GM23338 (cell line): ENCODE results near the gene ASTL.

Experiments
- CREB1 ChIP-seq: fragments of 250-450 bp; sonication (Bioruptor Pico); IDR thresholded peaks from 2 replicates; pipeline ENCODE4 v1.5.0; 2020; ENCODE audit warnings: low read depth, mild to moderate bottlenecking, moderate library complexity
- EZH2 ChIP-seq: fragments of 200-600 bp; sonication (generic); IDR thresholded peaks from one replicate; pipeline ENCODE4 v1.8.0; 2017; ENCODE audit warnings: antibody characterized with exemption, mild to moderate bottlenecking, low read depth; ENCODE audit not compliant: unreplicated experiment
- EZH2phosphoT487 ChIP-seq: fragments of 200-600 bp; sonication (generic); IDR thresholded peaks from one replicate; pipeline ENCODE4 v1.8.1; 2018; ENCODE audit warnings: antibody characterized with exemption; ENCODE audit not compliant: unreplicated experiment
- JUNB ChIP-seq: IDR thresholded peaks from one replicate; pipeline ENCODE4 v1.6.1; 2016; ENCODE audit warnings: antibody characterized with exemption; ENCODE audit not compliant: unreplicated experiment
- NANOG ChIP-seq: IDR thresholded peaks from 2 replicates; pipeline ENCODE4 v1.6.1; 2016; ENCODE audit warnings: antibody characterized with exemption, borderline replicate concordance
- POLR2AphosphoS5 ChIP-seq: IDR thresholded peaks from 2 replicates; pipeline ENCODE4 v1.6.1; 2016; ENCODE audit warnings: antibody characterized with exemption, low read depth
- STAT1 ChIP-seq: IDR thresholded peaks from one replicate; pipeline ENCODE4 v1.6.1; 2016; ENCODE audit warnings: antibody characterized with exemption; ENCODE audit not compliant: unreplicated experiment
- ZNF114 ChIP-seq: fragments of 250-450 bp; sonication (Bioruptor Pico); IDR thresholded peaks from 2 replicates; pipeline ENCODE4 v1.5.0; 2020; ENCODE audit warnings: mild to moderate bottlenecking, moderate library complexity
- TF ChIP-seq, protein P1 (sequence below), 2 experiments: fragments of 200-600 bp in 1 of 2; sonication (generic) in 1 of 2; conservative IDR thresholded peaks; 2 replicates each; pipeline versions ENCODE4 v1.5.1 to v1.6.1; 2016 to 2017; ENCODE audit warnings: antibody characterized with exemption in 2 of 2, low read depth in 2 of 2, mild to moderate bottlenecking in 2 of 2, moderate library complexity in 1 of 2
- TF ChIP-seq, protein P2 (sequence below): fragments of 250-450 bp; sonication (Bioruptor Pico); IDR thresholded peaks from 2 replicates; pipeline ENCODE4 v1.5.0; 2020; ENCODE audit warnings: mild to moderate bottlenecking, moderate library complexity
- TF ChIP-seq, protein P3 (sequence below): IDR thresholded peaks from 2 replicates; pipeline ENCODE4 v1.6.1; 2016; ENCODE audit warnings: antibody characterized with exemption

- TF ChIP-seq, protein P1, sequence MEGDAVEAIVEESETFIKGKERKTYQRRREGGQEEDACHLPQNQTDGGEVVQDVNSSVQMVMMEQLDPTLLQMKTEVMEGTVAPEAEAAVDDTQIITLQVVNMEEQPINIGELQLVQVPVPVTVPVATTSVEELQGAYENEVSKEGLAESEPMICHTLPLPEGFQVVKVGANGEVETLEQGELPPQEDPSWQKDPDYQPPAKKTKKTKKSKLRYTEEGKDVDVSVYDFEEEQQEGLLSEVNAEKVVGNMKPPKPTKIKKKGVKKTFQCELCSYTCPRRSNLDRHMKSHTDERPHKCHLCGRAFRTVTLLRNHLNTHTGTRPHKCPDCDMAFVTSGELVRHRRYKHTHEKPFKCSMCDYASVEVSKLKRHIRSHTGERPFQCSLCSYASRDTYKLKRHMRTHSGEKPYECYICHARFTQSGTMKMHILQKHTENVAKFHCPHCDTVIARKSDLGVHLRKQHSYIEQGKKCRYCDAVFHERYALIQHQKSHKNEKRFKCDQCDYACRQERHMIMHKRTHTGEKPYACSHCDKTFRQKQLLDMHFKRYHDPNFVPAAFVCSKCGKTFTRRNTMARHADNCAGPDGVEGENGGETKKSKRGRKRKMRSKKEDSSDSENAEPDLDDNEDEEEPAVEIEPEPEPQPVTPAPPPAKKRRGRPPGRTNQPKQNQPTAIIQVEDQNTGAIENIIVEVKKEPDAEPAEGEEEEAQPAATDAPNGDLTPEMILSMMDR (conservative IDR thresholded peaks at IDR 0.05; ENCODE audit: low read depth in 2 of 2), result no peak
- TF ChIP-seq EZH2phosphoT487 (no peak), POLR2AphosphoS5 (no peak), EZH2 (no peak), CREB1 (no peak), STAT1 (no peak), JUNB (no peak), NANOG (no peak), ZNF114 (CRISPR knock-in tag) (no peak)
- TF ChIP-seq, protein P2, sequence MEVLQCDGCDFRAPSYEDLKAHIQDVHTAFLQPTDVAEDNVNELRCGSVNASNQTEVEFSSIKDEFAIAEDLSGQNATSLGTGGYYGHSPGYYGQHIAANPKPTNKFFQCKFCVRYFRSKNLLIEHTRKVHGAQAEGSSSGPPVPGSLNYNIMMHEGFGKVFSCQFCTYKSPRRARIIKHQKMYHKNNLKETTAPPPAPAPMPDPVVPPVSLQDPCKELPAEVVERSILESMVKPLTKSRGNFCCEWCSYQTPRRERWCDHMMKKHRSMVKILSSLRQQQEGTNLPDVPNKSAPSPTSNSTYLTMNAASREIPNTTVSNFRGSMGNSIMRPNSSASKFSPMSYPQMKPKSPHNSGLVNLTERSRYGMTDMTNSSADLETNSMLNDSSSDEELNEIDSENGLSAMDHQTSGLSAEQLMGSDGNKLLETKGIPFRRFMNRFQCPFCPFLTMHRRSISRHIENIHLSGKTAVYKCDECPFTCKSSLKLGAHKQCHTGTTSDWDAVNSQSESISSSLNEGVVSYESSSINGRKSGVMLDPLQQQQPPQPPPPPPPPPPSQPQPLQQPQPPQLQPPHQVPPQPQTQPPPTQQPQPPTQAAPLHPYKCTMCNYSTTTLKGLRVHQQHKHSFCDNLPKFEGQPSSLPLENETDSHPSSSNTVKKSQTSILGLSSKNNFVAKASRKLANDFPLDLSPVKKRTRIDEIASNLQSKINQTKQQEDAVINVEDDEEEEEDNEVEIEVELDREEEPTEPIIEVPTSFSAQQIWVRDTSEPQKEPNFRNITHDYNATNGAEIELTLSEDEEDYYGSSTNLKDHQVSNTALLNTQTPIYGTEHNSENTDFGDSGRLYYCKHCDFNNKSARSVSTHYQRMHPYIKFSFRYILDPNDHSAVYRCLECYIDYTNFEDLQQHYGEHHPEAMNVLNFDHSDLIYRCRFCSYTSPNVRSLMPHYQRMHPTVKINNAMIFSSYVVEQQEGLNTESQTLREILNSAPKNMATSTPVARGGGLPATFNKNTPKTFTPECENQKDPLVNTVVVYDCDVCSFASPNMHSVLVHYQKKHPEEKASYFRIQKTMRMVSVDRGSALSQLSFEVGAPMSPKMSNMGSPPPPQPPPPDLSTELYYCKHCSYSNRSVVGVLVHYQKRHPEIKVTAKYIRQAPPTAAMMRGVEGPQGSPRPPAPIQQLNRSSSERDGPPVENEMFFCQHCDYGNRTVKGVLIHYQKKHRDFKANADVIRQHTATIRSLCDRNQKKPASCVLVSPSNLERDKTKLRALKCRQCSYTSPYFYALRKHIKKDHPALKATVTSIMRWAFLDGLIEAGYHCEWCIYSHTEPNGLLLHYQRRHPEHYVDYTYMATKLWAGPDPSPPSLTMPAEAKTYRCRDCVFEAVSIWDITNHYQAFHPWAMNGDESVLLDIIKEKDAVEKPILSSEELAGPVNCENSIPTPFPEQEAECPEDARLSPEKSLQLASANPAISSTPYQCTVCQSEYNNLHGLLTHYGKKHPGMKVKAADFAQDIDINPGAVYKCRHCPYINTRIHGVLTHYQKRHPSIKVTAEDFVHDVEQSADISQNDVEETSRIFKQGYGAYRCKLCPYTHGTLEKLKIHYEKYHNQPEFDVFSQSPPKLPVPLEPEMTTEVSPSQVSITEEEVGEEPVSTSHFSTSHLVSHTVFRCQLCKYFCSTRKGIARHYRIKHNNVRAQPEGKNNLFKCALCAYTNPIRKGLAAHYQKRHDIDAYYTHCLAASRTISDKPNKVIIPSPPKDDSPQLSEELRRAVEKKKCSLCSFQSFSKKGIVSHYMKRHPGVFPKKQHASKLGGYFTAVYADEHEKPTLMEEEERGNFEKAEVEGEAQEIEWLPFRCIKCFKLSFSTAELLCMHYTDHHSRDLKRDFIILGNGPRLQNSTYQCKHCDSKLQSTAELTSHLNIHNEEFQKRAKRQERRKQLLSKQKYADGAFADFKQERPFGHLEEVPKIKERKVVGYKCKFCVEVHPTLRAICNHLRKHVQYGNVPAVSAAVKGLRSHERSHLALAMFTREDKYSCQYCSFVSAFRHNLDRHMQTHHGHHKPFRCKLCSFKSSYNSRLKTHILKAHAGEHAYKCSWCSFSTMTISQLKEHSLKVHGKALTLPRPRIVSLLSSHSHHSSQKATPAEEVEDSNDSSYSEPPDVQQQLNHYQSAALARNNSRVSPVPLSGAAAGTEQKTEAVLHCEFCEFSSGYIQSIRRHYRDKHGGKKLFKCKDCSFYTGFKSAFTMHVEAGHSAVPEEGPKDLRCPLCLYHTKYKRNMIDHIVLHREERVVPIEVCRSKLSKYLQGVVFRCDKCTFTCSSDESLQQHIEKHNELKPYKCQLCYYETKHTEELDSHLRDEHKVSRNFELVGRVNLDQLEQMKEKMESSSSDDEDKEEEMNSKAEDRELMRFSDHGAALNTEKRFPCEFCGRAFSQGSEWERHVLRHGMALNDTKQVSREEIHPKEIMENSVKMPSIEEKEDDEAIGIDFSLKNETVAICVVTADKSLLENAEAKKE (CRISPR knock-in tag), result no peak
- TF ChIP-seq, protein P3, sequence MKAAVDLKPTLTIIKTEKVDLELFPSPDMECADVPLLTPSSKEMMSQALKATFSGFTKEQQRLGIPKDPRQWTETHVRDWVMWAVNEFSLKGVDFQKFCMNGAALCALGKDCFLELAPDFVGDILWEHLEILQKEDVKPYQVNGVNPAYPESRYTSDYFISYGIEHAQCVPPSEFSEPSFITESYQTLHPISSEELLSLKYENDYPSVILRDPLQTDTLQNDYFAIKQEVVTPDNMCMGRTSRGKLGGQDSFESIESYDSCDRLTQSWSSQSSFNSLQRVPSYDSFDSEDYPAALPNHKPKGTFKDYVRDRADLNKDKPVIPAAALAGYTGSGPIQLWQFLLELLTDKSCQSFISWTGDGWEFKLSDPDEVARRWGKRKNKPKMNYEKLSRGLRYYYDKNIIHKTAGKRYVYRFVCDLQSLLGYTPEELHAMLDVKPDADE, result no peak
Observed at GRCh38 chr2:96163415-96163767, 25.1 kb upstream of the ASTL start.
